ENCODE results near the gene SPINDOC.
"Not testable (repeated sequence)": the region's sequence is repeated elsewhere in the genome, so short reads cannot be mapped to it uniquely, and the experiment has no call there.

The SPINDOC gene

DNA sequence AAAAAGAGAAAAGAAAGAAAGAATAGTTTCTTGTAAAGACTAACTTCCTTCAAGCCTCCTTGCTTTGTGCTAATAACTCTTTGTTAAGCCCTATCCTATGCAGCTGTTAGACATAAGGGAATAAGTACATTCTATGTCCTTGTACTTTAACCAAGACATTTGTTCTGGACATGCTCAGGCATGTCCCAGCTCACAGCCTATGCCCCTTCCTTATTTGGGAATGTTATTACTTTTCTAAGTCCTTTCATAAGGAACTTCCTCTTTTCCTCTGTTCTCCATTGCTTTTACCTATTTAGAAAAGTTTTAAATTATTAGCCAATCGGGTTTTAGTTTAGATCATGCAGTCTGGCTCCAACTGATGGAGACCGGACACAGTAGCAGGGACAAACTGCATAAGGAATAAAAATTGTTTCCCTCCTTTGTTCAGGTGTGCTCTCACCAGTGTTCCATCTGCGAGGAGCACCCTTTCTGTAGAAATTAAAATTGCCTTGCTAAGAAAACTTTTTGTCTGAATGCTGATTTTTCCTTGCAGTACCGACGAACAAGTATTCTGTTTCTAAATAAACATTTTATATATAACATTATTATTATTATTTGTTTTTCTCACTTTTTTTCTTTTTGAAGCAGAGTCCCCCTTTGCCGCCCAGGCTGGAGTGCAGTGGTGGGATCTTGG lies 21.6 kb upstream of the SPINDOC start:
- DNase-seq (ENCODE audit: low read depth, low spot score), result no peak

- no peak for DNase-seq (ENCODE audit: low read depth, low spot score)
Observed at GRCh38 chr11:63793161-63793560, 20.1 kb upstream of the SPINDOC start.

DNA sequence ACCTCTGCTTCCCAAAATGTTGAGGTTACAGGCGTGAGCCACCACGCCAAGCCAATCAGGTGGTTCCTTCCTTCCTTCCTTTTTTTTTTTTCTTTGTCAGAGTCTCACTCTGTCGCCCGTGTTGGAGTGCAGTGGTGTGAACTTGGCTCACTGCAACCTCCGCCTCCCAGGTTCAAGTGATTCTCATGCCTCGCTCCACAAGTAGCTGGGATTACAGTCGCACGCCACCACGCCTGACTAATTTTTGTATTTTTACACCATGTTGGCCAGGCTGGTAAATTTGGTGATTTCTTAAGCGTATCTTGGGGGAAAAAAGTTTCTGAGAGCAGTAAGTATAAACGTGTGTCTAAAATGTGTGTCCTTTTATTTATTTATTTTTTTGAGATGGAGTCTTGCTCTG lies 18.2 kb upstream of the SPINDOC start:
- no peak for DNase-seq (ENCODE audit: low read depth, low spot score)

DNA sequence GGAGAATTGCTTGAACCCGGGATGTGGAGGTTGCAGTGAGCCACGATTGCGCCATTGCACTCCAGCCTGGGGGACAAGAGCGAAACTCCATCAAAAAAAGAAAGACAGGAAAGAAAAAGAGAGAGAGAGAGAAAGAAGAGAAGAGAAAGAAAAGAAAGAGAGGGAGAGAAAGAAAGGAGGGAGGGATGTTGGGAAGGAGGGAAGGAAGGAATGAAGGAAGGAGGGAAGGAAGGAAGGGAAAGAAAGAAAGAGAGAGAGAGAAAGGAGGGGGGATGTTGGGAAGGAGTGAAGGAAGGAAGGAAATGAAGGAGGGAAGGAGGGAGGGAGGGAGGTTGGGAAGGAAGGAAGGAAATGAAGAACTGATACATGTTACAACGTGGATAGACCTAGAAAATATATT lies 12.3 kb upstream of the SPINDOC start:
- no peak for DNase-seq (ENCODE audit: low read depth, low spot score)

GRCh38 chr11:63802637-63803414 lies 10.4 kb upstream of the SPINDOC start:
- DNase-seq (ENCODE audit: low read depth, low spot score), result peak; percentile 53

GRCh38 chr11:63804259-63804658 lies 9.0 kb upstream of the SPINDOC start:
- no peak for DNase-seq (ENCODE audit: low read depth, low spot score)

DNA sequence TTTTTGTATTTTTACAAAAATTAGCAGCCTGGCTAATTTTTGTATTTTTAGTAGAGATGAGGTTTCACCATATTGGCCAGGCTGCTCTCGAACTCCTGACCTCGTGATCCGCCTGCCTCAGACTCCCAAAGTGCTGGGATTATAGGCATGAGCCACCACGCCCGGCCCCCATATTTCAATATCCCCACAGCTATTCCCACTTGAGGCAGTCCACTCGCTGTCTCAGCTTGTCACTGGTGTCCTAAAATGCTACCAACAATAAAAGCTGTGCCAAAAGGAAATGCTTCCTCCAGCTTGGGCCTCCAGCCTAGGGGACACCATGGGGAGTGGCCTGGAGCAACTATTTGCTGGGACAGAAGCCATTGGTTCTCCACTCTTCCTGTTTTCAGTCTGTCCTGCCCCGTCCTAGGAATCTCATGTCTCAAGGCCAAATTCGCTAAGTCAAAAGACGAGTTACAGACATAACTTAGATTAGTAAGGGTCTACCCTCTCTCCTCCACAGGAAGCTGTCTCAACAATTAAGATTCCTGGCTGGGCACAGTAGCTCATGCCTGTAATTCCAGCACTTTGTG lies 7.3 kb upstream of the SPINDOC start:
- DNase-seq (ENCODE audit: low read depth, low spot score), result peak; percentile 47

- not testable (repeated sequence) for DNase-seq (ENCODE audit: low read depth, low spot score)
Observed at GRCh38 chr11:63810383-63810782, 2.9 kb upstream of the SPINDOC start.

GRCh38 chr11:63811522-63811921 lies 1.7 kb upstream of the SPINDOC start:
- peak; percentile 40 for DNase-seq (ENCODE audit: low read depth, low spot score)

DNA sequence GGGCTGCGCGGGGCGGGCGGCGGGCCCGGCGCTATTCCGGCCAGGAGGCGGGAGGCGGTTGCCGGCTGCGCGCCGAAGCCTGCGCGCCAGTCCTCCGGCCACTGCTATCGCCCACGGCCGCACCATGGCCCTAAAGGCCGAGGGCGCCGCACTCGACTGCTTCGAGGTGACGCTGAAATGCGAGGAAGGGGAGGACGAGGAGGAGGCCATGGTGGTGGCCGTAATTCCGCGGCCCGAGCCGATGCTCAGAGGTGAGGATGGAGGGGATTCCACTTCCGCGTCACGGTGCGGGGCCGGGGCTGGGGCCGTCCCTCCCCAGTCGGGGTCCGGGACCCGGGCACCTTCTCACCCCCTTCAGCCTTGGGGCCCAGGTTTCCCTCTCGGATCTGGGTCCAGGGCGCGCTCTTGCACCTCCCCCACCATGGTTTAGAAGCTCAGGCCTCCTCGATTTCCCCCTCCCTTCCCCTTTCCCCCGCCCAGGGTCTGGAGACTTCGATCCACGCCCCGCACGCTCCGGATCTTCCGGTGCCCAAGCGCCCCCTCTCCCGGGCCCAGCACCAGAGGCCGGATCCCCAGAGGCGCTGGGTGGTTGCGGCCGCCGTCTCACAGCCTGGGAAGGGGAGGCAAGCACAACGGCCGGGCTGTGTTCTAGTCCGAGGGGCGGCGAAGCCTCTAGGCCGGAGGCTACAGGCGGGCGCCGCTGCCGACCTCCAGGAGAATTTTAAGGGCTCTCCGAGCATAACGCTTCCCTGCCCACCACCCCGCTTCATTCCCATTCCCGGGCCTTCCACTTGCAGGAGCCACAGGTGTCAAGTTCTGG lies 517 bp downstream of the SPINDOC start:
- peak; percentile 54 for DNase-seq (ENCODE audit: low read depth, low spot score)

GRCh38 chr11:63814383-63814736 lies 1.1 kb downstream of the SPINDOC start:
- DNase-seq (ENCODE audit: low read depth, low spot score), result no peak

GRCh38 chr11:63816166-63816565 lies 2.9 kb downstream of the SPINDOC start:
- DNase-seq (ENCODE audit: low read depth, low spot score), result no peak

DNA sequence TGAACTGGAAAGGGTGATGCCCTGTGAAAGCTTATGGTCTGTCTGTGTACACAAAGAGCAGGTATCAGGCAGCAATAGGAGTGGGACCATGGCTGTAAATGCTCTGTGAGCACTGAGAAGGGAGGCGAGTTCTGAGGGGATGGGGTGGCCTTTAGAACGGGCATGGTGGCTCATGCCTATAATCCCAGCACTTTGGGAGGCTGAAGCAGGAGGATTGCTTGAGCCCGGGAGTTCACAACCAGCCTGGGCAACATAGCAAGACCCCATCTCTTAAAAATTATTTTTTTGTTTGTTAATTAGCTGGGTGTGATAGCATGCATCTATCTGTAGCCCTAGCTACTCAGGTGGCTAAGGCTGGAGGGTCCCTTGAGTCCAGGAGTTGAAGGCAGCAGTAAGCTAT lies 3.5 kb downstream of the SPINDOC start:
- DNase-seq (ENCODE audit: low read depth, low spot score), result no peak

- DNase-seq (ENCODE audit: low read depth, low spot score), result no peak
Observed at GRCh38 chr11:63817758-63818498, 4.7 kb downstream of the SPINDOC start.

GRCh38 chr11:63818609-63819008 lies 5.4 kb downstream of the SPINDOC start:
- DNase-seq (ENCODE audit: low read depth, low spot score), result no peak

DNA sequence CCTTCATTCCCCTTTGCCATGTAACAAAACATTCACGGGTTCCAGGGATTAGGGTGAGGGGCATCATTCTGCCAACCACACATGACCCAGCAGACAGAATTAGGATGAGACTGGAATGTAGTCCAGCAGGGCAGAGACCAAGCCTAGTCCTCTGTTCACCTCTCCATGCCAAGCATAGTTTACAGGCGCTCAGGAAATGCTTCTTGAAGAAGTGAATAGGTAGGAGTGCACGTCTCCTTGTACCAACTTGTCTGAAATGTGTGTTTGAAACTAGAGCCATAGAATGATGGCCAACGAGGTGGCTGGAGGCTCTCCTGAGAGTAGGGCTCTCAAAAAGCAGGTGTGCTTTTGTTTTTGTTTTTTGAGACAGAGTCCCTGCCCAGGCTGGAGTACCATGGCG lies 8.2 kb downstream of the SPINDOC start:
- DNase-seq (ENCODE audit: low read depth, low spot score), result no peak

GRCh38 chr11:63826471-63827190 lies 13.4 kb downstream of the SPINDOC start:
- DNase-seq (ENCODE audit: low read depth, low spot score), result no peak

DNA sequence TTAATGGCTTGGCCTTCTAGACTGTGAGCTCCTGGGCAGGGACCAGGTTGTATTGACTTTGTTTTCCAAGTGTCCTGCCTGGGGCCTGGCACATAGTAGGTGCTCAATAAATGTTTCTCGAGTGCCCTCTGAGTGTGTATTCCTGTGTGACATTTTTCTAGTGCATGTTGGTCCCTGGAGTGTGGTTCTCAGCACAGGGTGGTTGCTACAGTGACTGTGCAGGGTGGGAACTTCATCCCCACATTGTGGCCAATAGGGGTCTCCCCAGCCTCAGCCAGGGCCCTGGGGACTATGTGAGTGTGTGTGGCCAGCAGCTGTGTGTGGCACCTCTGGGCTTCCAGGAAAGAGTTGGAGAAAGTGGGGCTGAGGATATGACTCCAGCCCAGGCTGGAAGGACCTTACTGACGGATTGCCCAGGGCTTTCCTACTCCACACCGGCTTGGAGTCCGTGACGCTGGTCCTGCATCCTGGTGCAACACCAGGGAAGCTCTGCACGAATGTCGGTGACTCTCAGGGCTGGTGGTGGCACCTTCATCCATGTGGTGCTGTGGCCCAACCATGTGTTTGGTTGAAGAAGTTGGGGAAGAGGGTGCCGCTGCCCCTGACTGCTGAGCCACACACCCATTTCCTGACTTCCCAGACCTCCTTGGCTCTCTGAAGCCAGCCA lies 16.7 kb downstream of the SPINDOC start:
- DNase-seq (ENCODE audit: low read depth, low spot score), result peak; percentile 59

- DNase-seq (ENCODE audit: low read depth, low spot score), result no peak
Observed at GRCh38 chr11:63831326-63831725, 18.1 kb downstream of the SPINDOC start.

DNA sequence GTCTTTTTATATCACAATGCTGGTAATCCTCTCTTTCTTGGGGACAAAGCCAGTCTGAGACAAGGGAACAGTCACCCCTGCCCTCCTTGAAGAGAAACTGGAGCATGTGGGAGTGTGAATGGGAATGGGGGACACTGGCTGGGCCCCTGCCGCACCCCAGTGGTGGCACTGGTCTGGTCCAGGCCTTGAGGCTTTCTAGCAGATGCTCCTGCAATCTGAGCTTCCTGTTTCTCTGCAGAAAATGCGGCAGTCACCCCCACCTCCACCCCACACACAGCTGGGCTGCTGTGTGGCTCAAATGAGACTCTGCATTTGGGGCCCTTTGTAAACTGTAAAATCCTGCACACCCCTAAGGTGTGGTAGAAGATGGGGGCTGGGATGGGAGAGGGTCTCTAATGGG lies 19.1 kb downstream of the SPINDOC start:
- DNase-seq (ENCODE audit: low read depth, low spot score), result no peak

All from ELF-1 (cell line).